MCF 10A (cell line): ENCODE data around the gene POFUT2. TPM values are rescaled to one million over a fixed set of nuclear protein-coding genes. Genes with fewer than 3 reads are reported as not detected.

Experiments used
- BruUV-seq: library from RNA; stranded (reverse); fragments of 400-500 nt; replicated peaks from 2 replicates; lab custom pipeline; 2021; lab: Mats Ljungman, UMichigan
- CTCF ChIA-PET: fragments of 300-600 bp; sonication (Branson Sonifier 250); formaldehyde crosslinking; extraction: SDS; loops from one replicate; lab custom pipeline; 2021; ENCODE audit warnings: antibody characterized with exemption, inconsistent platforms; lab: Yijun Ruan, JAX
- POLR2A ChIA-PET: fragments of 300-600, 350-650 bp; sonication (Branson Sonifier 250); formaldehyde crosslinking; extraction: SDS; loops from one replicate; lab custom pipeline; 2020; ENCODE audit warnings: antibody characterized with exemption, inconsistent platforms; lab: Yijun Ruan, JAX
- DNase-seq: peaks from one replicate; pipeline ENCODE4 v3.0.0-alpha.2; 2018; ENCODE audit not compliant: unreplicated experiment
- H3K27ac Mint-ChIP-seq: one replicate; pipeline ENCODE4 v1.8.0; 2022; ENCODE audit warnings: mild to moderate bottlenecking, low read depth, mixed read lengths; ENCODE audit not compliant: unreplicated experiment
- H3K27me3 Mint-ChIP-seq: one replicate; pipeline ENCODE4 v1.8.0; 2022; ENCODE audit warnings: mixed read lengths; ENCODE audit not compliant: insufficient read depth, unreplicated experiment
- H3K36me3 Mint-ChIP-seq: one replicate; pipeline ENCODE4 v1.8.0; 2022; ENCODE audit warnings: mild to moderate bottlenecking, moderate library complexity, mixed read lengths; ENCODE audit not compliant: insufficient read depth, unreplicated experiment
- H3K4me1 Mint-ChIP-seq: one replicate; pipeline ENCODE4 v1.8.0; 2022; ENCODE audit warnings: mixed read lengths; ENCODE audit not compliant: insufficient read depth, unreplicated experiment
- H3K4me3 Mint-ChIP-seq: one replicate; pipeline ENCODE4 v1.8.0; 2022; ENCODE audit warnings: mild to moderate bottlenecking, moderate library complexity, mixed read lengths; ENCODE audit not compliant: unreplicated experiment
- H3K9me3 Mint-ChIP-seq: one replicate; pipeline ENCODE4 v1.8.0; 2022; ENCODE audit warnings: mixed read lengths; ENCODE audit not compliant: unreplicated experiment
- intact Hi-C: fragments of 100-400 bp; cut with micrococcal nuclease; formaldehyde crosslinking; loops from 2 replicates; pipeline ENCODE4 v1.14.1; 2022
- total RNA-seq: library from RNA; stranded (reverse); gene quantifications from 2 replicates; pipeline ENCODE4 v1.2.3, GENCODE V29; 2022
- TF ChIP-seq, protein P1 (sequence below): fragments of 200-600 bp; IDR thresholded peaks from one replicate; pipeline ENCODE4 v1.8.0; 2022; ENCODE audit warnings: antibody characterized with exemption, mild to moderate bottlenecking; ENCODE audit not compliant: unreplicated experiment

POFUT2 gene
- total RNA-seq, 1 experiment from 2014 or later, result 25.2 TPM

GRCh38 chr21:45320261-45321025 is 32.7 kb upstream of the POFUT2 start:
- no peak overlapping the region for H3K27ac Mint-ChIP-seq
- POLR2A ChIA-PET, result interaction anchor here (0.6 kb wide), 1 partner anchor 90 kb away, joined by 4 read pairs; no protein-coding TSS in a partner anchor

DNA sequence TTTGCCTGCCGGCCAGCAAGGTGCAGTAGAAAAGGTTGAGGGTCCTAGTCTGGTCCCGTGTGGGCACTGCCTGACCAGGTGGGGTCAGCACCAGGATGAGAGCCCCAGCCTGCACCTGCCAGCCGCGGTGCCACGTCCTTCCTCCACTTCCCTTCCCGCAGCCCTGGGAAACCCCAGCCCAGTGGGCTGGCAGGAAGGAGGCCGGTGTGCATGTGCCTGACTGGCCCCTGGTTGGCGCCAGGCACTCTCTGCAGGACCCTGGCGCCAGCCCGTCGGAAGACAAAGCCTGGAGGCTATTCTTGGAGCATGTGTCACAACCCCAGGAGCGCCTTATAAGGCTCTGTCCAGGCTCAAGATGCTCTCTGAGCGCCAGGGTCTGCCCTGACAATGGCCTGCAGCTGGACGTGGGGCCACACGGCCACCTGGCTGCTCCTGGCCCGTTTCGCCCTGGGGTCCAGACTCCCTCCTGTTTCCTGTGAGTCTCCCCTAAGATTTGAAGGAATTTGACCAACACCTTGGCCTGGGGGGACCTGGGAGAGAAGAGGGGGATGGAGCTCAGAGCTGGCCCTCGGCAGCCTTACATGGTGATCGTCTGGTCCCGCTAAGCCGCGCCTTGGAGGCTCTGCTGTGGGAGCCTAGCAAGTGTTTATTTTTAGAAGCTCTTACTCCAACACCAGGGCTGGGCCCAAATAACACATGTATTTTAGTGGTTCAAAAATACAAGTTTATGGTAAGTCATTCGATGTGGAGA is 31.9 kb upstream of the POFUT2 start:
- Mint-ChIP-seq H3K4me1 (peaks cover 5% of the 10 kb centered on the region), H3K9me3 (no peaks in the 10 kb centered on the region), H3K27me3 (peaks cover 4% of the 10 kb centered on the region), H3K4me3 (no peak overlapping the region), H3K27ac (no peak overlapping the region), H3K36me3 (no peaks in the 10 kb centered on the region)
- POLR2A ChIA-PET, result interaction anchor here (0.6 kb wide), 1 partner anchor 91 kb away, joined by 4 read pairs; no protein-coding TSS in a partner anchor
- intact Hi-C loops, result no loop called here
- CTCF ChIA-PET, result no interaction called here
- peak; percentile 45 for DNase-seq
- BruUV-seq, result no TSS peak
- TF ChIP-seq, protein P1, sequence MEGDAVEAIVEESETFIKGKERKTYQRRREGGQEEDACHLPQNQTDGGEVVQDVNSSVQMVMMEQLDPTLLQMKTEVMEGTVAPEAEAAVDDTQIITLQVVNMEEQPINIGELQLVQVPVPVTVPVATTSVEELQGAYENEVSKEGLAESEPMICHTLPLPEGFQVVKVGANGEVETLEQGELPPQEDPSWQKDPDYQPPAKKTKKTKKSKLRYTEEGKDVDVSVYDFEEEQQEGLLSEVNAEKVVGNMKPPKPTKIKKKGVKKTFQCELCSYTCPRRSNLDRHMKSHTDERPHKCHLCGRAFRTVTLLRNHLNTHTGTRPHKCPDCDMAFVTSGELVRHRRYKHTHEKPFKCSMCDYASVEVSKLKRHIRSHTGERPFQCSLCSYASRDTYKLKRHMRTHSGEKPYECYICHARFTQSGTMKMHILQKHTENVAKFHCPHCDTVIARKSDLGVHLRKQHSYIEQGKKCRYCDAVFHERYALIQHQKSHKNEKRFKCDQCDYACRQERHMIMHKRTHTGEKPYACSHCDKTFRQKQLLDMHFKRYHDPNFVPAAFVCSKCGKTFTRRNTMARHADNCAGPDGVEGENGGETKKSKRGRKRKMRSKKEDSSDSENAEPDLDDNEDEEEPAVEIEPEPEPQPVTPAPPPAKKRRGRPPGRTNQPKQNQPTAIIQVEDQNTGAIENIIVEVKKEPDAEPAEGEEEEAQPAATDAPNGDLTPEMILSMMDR, result no peak

More at GRCh38 chr21:45320261-45321025, 32.7 kb upstream of the POFUT2 start:
- TF ChIP-seq, protein P1, result no peak
- no peaks in the 10 kb centered on the region for H3K9me3 Mint-ChIP-seq
- no peak overlapping the region for H3K4me3 Mint-ChIP-seq
- BruUV-seq, result no TSS peak
- H3K4me1 Mint-ChIP-seq, result peaks cover 5% of the 10 kb centered on the region
- no peaks in the 10 kb centered on the region for H3K27me3 Mint-ChIP-seq
- intact Hi-C loops, result no loop called here
- DNase-seq, result no peak
- H3K36me3 Mint-ChIP-seq, result no peaks in the 10 kb centered on the region
- CTCF ChIA-PET, result interaction anchor here (0.5 kb wide), 1 partner anchor 9 kb away, joined by 3 read pairs; no protein-coding TSS in a partner anchor

- H3K36me3 Mint-ChIP-seq, result no peaks in the 10 kb centered on the region
- H3K27me3 Mint-ChIP-seq, result peaks cover 13% of the 10 kb centered on the region
- H3K9me3 Mint-ChIP-seq, result no peaks in the 10 kb centered on the region
- POLR2A ChIA-PET, result no interaction called here
- H3K4me3 Mint-ChIP-seq, result no peak overlapping the region
- TF ChIP-seq, protein P1, result no peak
- DNase-seq, result peak; percentile 32
- no peak overlapping the region for H3K27ac Mint-ChIP-seq
- CTCF ChIA-PET, result no interaction called here
- no TSS peak for BruUV-seq
- intact Hi-C loops, result no loop called here
- peaks cover 5% of the 10 kb centered on the region for H3K4me1 Mint-ChIP-seq
Measured at GRCh38 chr21:45318556-45319404, 31.1 kb upstream of the POFUT2 start.
